GM12872 (cell line): ENCODE measurements around the gene PPRC1.

Experiments
- TF ChIP-seq, protein P1 (sequence below): IDR thresholded peaks from 3 replicates; pipeline ENCODE4 v1.5.1; 2011; ENCODE audit warnings: low read depth, mild to moderate bottlenecking, low read length, moderate library complexity; ENCODE audit not compliant: insufficient read depth

Gene PPRC1

DNA sequence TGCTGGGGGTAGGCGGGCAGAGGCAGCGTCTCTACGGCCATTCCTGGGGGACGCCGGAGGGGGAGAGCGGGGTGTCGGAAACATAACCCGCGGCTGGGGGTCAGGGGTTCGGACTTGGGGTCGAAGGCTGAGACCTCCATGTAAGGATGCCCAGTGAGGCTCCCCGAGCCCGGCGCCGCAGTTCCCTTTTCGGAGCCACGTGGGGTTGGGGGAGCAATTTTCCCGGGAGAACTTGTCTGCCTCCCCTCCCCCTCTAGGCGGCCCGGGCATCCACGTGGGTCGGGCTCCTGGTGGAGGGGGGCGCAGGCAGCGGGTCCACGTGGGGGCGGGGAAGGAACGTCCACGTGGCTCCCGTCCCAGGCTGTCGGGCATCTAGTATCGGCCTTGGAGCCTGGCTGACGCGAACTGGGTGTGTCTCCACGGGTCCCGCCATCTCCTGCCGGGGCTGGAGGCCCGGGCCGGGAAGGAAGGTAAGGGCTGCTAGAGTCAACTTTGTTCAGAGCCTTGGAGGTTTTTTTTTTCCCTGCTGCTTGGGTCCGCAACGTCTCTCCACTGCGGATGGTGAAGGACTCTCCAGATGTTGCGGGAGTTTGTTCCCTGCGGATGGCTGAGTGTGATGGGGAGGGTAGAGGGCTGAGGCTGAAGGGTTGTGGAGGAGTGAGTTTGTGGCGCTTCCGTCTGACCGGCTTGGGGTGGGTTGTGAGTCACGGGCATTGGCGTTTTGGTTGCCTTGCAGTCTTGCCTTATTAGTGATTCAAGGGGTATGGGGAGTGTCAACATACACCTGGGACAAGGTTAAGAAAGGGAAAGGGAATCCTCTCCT, 744 bp downstream of the PPRC1 start:
- TF ChIP-seq, protein P1, sequence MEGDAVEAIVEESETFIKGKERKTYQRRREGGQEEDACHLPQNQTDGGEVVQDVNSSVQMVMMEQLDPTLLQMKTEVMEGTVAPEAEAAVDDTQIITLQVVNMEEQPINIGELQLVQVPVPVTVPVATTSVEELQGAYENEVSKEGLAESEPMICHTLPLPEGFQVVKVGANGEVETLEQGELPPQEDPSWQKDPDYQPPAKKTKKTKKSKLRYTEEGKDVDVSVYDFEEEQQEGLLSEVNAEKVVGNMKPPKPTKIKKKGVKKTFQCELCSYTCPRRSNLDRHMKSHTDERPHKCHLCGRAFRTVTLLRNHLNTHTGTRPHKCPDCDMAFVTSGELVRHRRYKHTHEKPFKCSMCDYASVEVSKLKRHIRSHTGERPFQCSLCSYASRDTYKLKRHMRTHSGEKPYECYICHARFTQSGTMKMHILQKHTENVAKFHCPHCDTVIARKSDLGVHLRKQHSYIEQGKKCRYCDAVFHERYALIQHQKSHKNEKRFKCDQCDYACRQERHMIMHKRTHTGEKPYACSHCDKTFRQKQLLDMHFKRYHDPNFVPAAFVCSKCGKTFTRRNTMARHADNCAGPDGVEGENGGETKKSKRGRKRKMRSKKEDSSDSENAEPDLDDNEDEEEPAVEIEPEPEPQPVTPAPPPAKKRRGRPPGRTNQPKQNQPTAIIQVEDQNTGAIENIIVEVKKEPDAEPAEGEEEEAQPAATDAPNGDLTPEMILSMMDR, result no peak

DNA sequence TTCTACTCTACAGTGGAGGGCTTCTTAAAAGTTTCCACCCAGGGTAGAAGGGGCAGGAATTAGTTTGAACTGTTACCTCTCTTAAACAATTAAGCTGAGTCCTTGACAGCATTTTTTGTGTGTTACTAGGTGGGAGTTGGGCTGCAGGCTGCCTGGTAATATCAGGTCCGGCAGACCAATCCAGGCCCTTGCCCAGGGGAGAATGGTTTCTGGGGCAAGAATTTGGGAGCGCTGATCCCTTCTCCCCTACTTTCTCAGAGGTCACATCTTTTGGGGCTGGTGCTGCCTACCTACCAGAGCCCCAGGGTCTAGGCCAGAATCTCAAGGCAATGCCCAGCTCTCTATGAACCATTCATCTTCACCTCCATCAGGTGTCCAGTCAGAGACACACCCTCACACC, 1.6 kb downstream of the PPRC1 start:
- TF ChIP-seq, protein P1, result no peak

DNA sequence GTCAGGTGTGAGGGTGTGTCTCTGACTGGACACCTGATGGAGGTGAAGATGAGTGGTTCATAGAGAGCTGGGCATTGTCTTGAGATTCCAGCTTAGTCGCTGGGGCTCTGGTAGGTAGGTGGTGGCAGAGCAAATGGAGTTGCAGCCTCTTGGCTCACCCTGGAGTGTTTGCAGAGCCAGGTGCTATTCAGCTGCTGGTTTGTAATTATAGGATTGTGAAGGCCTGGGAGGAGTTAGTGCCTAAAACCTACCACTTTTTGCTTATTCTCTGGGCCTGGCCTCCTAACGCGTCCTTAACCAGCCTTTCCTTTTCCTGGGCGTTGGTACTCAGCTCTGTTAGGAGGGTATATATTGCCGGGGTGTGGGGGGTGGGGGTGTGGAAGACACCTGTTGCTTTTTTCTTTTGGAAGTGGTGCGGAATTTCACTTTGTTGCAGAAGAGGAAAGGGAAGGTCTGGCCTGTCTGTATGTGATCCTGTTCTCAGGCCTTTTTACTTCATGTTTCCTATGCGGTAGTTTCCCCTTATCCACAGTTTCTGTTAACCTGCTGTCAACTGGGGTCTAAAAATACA, 3.2 kb downstream of the PPRC1 start:
- TF ChIP-seq, protein P1, result no peak

DNA sequence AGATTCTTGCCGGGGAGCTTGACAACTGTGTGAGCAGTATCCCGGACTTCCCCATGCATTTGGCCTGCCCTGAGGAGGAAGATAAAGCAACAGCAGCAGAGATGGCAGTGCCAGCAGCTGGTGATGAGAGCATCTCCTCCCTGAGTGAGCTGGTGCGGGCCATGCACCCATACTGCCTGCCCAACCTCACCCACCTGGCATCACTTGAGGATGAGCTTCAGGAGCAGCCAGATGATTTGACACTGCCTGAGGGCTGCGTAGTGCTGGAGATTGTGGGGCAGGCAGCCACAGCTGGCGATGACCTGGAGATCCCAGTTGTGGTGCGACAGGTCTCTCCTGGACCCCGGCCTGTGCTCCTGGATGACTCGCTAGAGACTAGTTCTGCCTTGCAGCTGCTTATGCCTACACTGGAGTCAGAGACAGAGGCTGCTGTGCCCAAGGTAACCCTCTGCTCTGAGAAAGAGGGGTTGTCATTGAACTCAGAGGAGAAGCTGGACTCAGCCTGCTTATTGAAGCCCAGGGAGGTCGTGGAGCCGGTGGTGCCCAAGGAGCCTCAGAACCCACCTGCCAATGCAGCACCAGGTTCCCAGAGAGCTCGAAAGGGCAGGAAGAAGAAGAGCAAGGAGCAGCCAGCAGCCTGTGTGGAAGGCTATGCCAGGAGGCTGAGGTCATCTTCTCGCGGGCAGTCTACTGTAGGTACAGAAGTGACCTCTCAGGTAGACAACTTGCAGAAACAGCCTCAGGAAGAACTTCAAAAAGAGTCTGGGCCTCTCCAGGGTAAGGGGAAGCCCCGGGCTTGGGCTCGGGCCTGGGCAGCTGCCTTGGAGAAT, 6.7 kb downstream of the PPRC1 start:
- TF ChIP-seq, protein P1, result no peak

DNA sequence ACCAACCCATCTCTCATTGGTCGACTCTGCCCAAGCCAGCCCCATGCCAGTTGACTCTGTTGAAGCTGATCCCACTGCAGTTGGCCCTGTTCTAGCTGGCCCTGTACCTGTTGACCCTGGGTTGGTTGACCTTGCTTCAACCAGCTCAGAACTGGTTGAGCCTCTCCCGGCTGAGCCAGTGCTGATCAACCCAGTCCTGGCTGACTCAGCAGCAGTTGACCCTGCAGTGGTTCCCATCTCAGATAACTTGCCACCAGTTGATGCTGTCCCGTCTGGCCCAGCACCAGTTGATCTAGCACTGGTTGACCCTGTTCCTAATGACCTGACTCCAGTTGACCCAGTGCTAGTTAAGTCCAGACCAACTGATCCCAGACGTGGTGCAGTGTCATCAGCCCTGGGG, 7.4 kb downstream of the PPRC1 start:
- TF ChIP-seq, protein P1, result no peak

DNA sequence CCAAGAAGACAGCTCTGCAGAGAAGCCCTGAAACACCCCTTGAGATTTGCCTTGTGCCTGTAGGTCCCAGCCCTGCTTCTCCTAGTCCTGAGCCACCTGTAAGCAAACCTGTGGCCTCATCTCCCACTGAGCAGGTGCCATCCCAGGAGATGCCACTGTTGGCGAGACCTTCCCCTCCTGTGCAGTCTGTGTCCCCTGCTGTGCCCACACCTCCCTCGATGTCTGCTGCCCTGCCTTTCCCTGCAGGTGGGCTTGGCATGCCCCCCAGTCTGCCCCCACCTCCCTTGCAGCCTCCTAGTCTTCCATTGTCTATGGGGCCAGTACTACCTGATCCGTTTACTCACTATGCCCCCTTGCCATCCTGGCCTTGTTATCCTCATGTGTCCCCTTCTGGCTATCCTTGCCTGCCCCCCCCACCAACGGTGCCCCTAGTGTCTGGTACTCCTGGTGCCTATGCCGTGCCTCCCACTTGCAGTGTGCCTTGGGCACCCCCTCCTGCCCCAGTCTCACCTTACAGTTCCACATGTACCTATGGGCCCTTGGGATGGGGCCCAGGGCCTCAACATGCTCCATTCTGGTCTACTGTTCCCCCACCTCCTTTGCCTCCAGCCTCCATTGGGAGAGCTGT, 8.2 kb downstream of the PPRC1 start:
- TF ChIP-seq, protein P1, result no peak
